Prostate gland (tissue), 2 donors: ENCODE data around the gene EIF4G3.

ENCODE experiments used
- CTCF ChIP-seq, 4 experiments: fragments of 200-600 bp in 2 of 4; fragments of 450-650 bp in 2 of 4; sonication (generic) in 2 of 4; IDR thresholded peaks; 1 replicate in 3 of 4; 2 replicates in 1 of 4; pipeline ENCODE4 v1.5.1; 2016 to 2019; ENCODE audit warnings: antibody characterized with exemption in 4 of 4, mild to moderate bottlenecking in 2 of 4, moderate library complexity in 2 of 4
- POLR2A ChIP-seq: fragments of 450-650 bp; IDR thresholded peaks from one replicate; pipeline ENCODE4 v1.6.1; 2016; ENCODE audit warnings: antibody characterized with exemption, mild to moderate bottlenecking
- POLR2AphosphoS5 ChIP-seq: sonication (generic); formaldehyde crosslinking; IDR thresholded peaks from one replicate; pipeline ENCODE4 v1.6.1; 2017; ENCODE audit warnings: antibody characterized with exemption

GRCh38 chr1:20786253-20787028 is 390.3 kb downstream of the EIF4G3 start:
- TF ChIP-seq CTCF (IDR thresholded peaks at IDR 0.05): peak in 3 of 4 experiments; percentile 3 to 19 (median 5)
- TF ChIP-seq POLR2AphosphoS5: peak; percentile 80
- peak; percentile 84 for TF ChIP-seq POLR2A
